ENCODE results near the gene FARSA. TPM values are rescaled to one million over a fixed set of nuclear protein-coding genes. Genes with fewer than 3 reads are reported as not detected.

The FARSA gene
- total and polyA plus RNA-seq, 2 of the 8 experiments (the other 6 are each of a cell fraction or from before 2014, with no cell fraction given) = 61.0 to 103 TPM

DNA sequence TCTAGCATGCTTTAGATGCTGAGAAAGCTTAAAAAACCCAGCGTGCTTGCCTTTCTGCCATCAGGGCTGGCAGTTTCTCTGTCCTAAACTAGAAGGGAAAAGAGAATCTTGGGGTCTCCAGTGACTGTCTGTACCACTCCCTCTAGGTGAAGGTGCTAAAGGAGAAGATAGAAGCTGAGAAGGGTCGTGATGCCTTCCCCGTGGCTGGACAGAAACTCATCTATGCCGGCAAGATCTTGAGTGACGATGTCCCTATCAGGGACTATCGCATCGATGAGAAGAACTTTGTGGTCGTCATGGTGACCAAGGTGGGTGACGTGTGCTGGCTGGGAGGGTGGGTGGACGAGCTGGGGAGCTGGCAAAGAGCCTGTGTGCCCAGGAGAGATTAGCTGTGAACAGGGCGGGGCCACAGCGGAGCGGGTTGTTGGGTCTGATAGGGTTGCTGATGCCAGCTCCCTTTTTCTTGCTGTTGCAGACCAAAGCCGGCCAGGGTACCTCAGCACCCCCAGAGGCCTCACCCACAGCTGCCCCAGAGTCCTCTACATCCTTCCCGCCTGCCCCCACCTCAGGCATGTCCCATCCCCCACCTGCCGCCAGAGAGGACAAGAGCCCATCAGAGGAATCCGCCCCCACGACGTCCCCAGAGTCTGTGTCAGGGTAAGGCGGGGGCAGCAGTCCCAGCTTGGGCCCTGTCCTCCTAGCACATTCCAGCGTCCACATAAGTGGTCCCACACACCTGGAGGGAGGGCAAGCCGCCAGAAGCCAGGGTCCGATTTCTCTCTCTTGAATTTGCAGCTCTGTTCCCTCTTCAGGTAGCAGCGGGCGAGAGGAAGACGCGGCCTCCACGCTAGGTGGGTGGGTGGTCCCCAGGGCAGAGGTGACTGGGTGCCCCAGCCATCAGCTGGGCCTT is 14.4 kb upstream of the FARSA start:
- FAIRE-seq (no peak), DNase-seq (ENCODE audit: low read depth in 1 of 2, low spot score in 2 of 2) (no peak)
- H3K79me2 ChIP-seq (ENCODE audit: control insufficient read depth in 1 of 2, insufficient read depth in 2 of 2, low read length in 2 of 2) = peaks cover 0 to 19% of the 10 kb centered on the region in 2 experiments; a peak in 2 of 4 replicates
- 90% methylated on average over 27 of the region's 28 CpGs; no CpG with 5 or more reads in 1 of the 2 experiments for WGBS, 2 experiments (ENCODE audit: extremely low coverage in 1 of 2, insufficient coverage in 1 of 2, insufficient read length in 1 of 2, insufficient replicate concordance in 2 of 2, low coverage in 1 of 2, low lambda C conversion rate in 2 of 2, missing lambda C conversion rate in 1 of 2)
- H2BK12ac ChIP-seq (ENCODE audit: low read depth, low read length) = no peak overlapping the region
- no peak overlapping the region for H4K8ac ChIP-seq (ENCODE audit: extremely low read depth, insufficient read depth, low read length)
- H2BK20ac ChIP-seq (ENCODE audit: low read length) = no peak overlapping the region
- H3K79me1 ChIP-seq (ENCODE audit: low read depth, low read length) = peaks cover 2% of the 10 kb centered on the region; the same call in 1 of the 2 replicates
- H3K9me3 ChIP-seq (ENCODE audit: insufficient read depth in 2 of 2, low read depth in 1 of 2, low read length in 1 of 2) = no peaks in the 10 kb centered on the region
- H3K4me2 ChIP-seq (ENCODE audit: insufficient read depth in 1 of 2, low read depth in 2 of 2, low read length in 2 of 2) = peak overlapping the region in 1 of 2 experiments; percentile 80; a peak in 1 of 4 replicates
- no peak overlapping the region for H4K5ac ChIP-seq (ENCODE audit: insufficient read length, low read depth, low read length)
- H3K56ac ChIP-seq (replicated peaks; ENCODE audit: insufficient read length, low read depth, low read length) = no peak overlapping the region
- no peak overlapping the region for H3K27ac ChIP-seq (ENCODE audit: low read depth, low read length)
- no peak overlapping the region for H2BK120ac ChIP-seq (replicated peaks; ENCODE audit: low read depth, low read length)
- H3K23ac ChIP-seq (ENCODE audit: insufficient read length) = no peak overlapping the region
- H3K18ac ChIP-seq (ENCODE audit: extremely low read depth, low read length) = no peak overlapping the region
- peaks cover 0 to 3% (median under 1%) of the 10 kb centered on the region in 4 experiments; a peak in 1 of 7 replicates for H3K4me1 ChIP-seq (replicated peaks in 1 of 4; ENCODE audit: control insufficient read depth in 3 of 4, insufficient read depth in 4 of 4, low read length in 3 of 4)
- ChIA-PET POLR2A (ENCODE audit: partially characterized antibody) (interaction anchor here (1.0 to 4.0 kb wide), 11 partner anchors 7 to 63 kb away, joined by 3 to 43 read pairs (median 4); partner anchors contain the start of genes CALR, FARSA, GADD45GIP1 and GCDH), CTCF (ENCODE audit: partially characterized antibody) (interaction anchor here (2.2 to 3.1 kb wide), 2 partner anchors 18 to 29 kb away, joined by 5 to 18 read pairs; no protein-coding TSS in a partner anchor)
- H3K36me3 ChIP-seq (ENCODE audit: control insufficient read depth in 2 of 4, insufficient read depth in 4 of 4, low read length in 3 of 4) = peaks cover 25 to 65% (median 39%) of the 10 kb centered on the region in 4 experiments
- H3K14ac ChIP-seq (ENCODE audit: insufficient read length) = no peak overlapping the region
- H3K23me2 ChIP-seq (ENCODE audit: low read depth, low read length) = no peaks in the 10 kb centered on the region
- H2AK5ac ChIP-seq (ENCODE audit: low read depth, low read length) = no peak overlapping the region
- no peaks in the 10 kb centered on the region for H3K27me3 ChIP-seq (replicated peaks in 1 of 4; ENCODE audit: control insufficient read depth in 3 of 4, extremely low read depth in 1 of 4, insufficient read depth in 3 of 4, low read length in 3 of 4)
- H4K91ac ChIP-seq (replicated peaks; ENCODE audit: insufficient read length, low read length) = no peak overlapping the region
- peaks cover 5 to 9% of the 10 kb centered on the region in 2 experiments for H4K20me1 ChIP-seq (replicated peaks in 1 of 2; ENCODE audit: control insufficient read depth in 1 of 2, insufficient read depth in 2 of 2, low read length in 2 of 2)
- H2BK15ac ChIP-seq (ENCODE audit: low read length) = no peak overlapping the region
- no peak overlapping the region for H2AFZ ChIP-seq (ENCODE audit: low read length)
- H3K4me3 ChIP-seq (ENCODE audit: extremely low read depth in 1 of 4, insufficient read depth in 2 of 4, low read depth in 3 of 4, low read length in 4 of 4) = 0 out of 8 replicates have a peak overlapping the region, but pooled peaks of 1 of the 4 experiments have one; percentile 89
- H3K9ac ChIP-seq (replicated peaks in 1 of 4; ENCODE audit: extremely low read depth in 1 of 4, low read depth in 3 of 4, low read length in 3 of 4) = 0 out of 7 replicates have a peak overlapping the region, but pooled peaks of 2 of the 4 experiments have one; percentile 6 to 22
- H3K4ac ChIP-seq (replicated peaks; ENCODE audit: insufficient read length, low read depth, low read length) = no peak overlapping the region
- H2BK5ac ChIP-seq (ENCODE audit: low read depth, low read length) = peak overlapping the region; percentile 58; the same call in 1 of the 2 replicates
- no peak for TF ChIP-seq ATF3 (IDR thresholded peaks at IDR 0.05; ENCODE audit: insufficient read depth, low read depth, low read length)
- TF ChIP-seq, protein P1, sequence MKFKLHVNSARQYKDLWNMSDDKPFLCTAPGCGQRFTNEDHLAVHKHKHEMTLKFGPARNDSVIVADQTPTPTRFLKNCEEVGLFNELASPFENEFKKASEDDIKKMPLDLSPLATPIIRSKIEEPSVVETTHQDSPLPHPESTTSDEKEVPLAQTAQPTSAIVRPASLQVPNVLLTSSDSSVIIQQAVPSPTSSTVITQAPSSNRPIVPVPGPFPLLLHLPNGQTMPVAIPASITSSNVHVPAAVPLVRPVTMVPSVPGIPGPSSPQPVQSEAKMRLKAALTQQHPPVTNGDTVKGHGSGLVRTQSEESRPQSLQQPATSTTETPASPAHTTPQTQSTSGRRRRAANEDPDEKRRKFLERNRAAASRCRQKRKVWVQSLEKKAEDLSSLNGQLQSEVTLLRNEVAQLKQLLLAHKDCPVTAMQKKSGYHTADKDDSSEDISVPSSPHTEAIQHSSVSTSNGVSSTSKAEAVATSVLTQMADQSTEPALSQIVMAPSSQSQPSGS (IDR thresholded peaks at IDR 0.05; ENCODE audit: low read length) = no peak
- TF ChIP-seq POLR2AphosphoS5 (IDR thresholded peaks at IDR 0.05; ENCODE audit: low read depth, low read length) = 0 out of 2 replicates have a peak, but pooled peaks have one; percentile 27
- no peak for TF ChIP-seq TBP (IDR thresholded peaks at IDR 0.05; ENCODE audit: low read depth, low read length)
- no peak for TF ChIP-seq RBBP5 (IDR thresholded peaks at IDR 0.05; ENCODE audit: borderline replicate concordance, low read depth, low read length)
- peak in 1 of 2 experiments; percentile 25; a peak in 1 of 3 replicates for TF ChIP-seq POLR2A (IDR thresholded peaks at IDR 0.05; ENCODE audit: control extremely low read depth in 1 of 2, low read depth in 2 of 2, low read length in 2 of 2)
- no peak for TF ChIP-seq CBX8 (IDR thresholded peaks at IDR 0.05; ENCODE audit: borderline replicate concordance, low read depth, low read length)
- TF ChIP-seq KDM5A (IDR thresholded peaks at IDR 0.05; ENCODE audit: low read length) = no peak
